SK-N-SH (cell line): ENCODE measurements around the gene HAUS7. TPM values are rescaled to one million over a fixed set of nuclear protein-coding genes. Genes with fewer than 3 reads are reported as not detected.

Experiments
- CTCF ChIA-PET: fragments of 300-600, 350-600 bp; formaldehyde crosslinking; extraction: SDS; loops from one replicate; lab custom pipeline; 2021; lab: Yijun Ruan, JAX
- POLR2A ChIA-PET: fragments of 350-600 bp; sonication (Branson Sonifier 250); formaldehyde crosslinking; extraction: SDS; loops from one replicate; lab custom pipeline; 2020; ENCODE audit warnings: antibody characterized with exemption, inconsistent platforms; lab: Yijun Ruan, JAX
- DNase-seq: peaks from one replicate; pipeline ENCODE4 v3.0.0; 2012
- H2AFZ ChIP-seq: fragments of 200-600 bp; sonication (generic); 2 replicates; pipeline ENCODE4 v1.8.1; 2016; ENCODE audit warnings: antibody characterized with exemption, mild to moderate bottlenecking, low read depth
- H3F3A ChIP-seq: fragments of 200-600 bp; sonication (generic); replicated peaks from 2 replicates; pipeline ENCODE3; 2016; ENCODE audit warnings: antibody characterized with exemption, mild to moderate bottlenecking; ENCODE audit not compliant: insufficient read depth
- H3K27ac ChIP-seq, 2 experiments: fragments of 200-500 bp in 1 of 2; fragments of 200-600 bp in 1 of 2; sonication (Bioruptor generic) in 1 of 2; sonication (generic), shearing (Covaris generic) in 1 of 2; 2 replicates each; pipeline versions ENCODE4 v1.5.1 to v1.6.1; 2014 to 2016; ENCODE audit warnings: low read depth in 2 of 2, inconsistent platforms in 1 of 2, low read length in 1 of 2, mild to moderate bottlenecking in 1 of 2, mixed read lengths in 1 of 2
- H3K27me3 ChIP-seq: fragments of 200-600 bp; sonication (generic), shearing (Covaris generic); 2 replicates; pipeline ENCODE4 v1.6.1; 2016; ENCODE audit warnings: mixed run types; ENCODE audit not compliant: insufficient read depth
- H3K36me3 ChIP-seq, 2 experiments: fragments of 200-500 bp in 1 of 2; fragments of 200-600 bp in 1 of 2; sonication (Bioruptor generic) in 1 of 2; sonication (generic) in 1 of 2; replicated peaks in 1 of 2; 2 replicates each; pipeline versions ENCODE3 to v1.5.1; 2014 to 2016; ENCODE audit warnings: low read length in 1 of 2, mild to moderate bottlenecking in 1 of 2; ENCODE audit not compliant: insufficient read depth in 2 of 2, control insufficient read depth in 1 of 2
- H3K4me1 ChIP-seq, 2 experiments: fragments of 200-500 bp in 1 of 2; fragments of 200-600 bp in 1 of 2; sonication (Bioruptor generic) in 1 of 2; sonication (generic), shearing (Covaris generic) in 1 of 2; 2 replicates each; pipeline versions ENCODE4 v1.5.1 to v1.6.1; 2014 to 2016; ENCODE audit warnings: low read depth in 1 of 2, low read length in 1 of 2, mixed run types in 1 of 2; ENCODE audit not compliant: insufficient read depth in 2 of 2, control insufficient read depth in 1 of 2
- H3K4me2 ChIP-seq: fragments of 200-600 bp; sonication (generic), shearing (Covaris generic); 2 replicates; pipeline ENCODE4 v1.6.1; 2017; ENCODE audit warnings: mixed run types
- H3K4me3 ChIP-seq, 2 experiments: fragments of 200-500 bp in 1 of 2; fragments of 200-600 bp in 1 of 2; sonication (Bioruptor generic) in 1 of 2; sonication (generic), shearing (Covaris generic) in 1 of 2; 2 replicates each; pipeline versions ENCODE4 v1.5.1 to v1.8.1; 2014 to 2016; ENCODE audit warnings: low read depth in 2 of 2, inconsistent platforms in 1 of 2, low read length in 1 of 2, mild to moderate bottlenecking in 1 of 2, mixed read lengths in 1 of 2, moderate library complexity in 1 of 2
- H3K79me2 ChIP-seq: fragments of 200-600 bp; sonication (generic); 2 replicates; pipeline ENCODE4 v1.8.1; 2017; ENCODE audit warnings: mild to moderate bottlenecking; ENCODE audit not compliant: insufficient read depth
- H3K9ac ChIP-seq: fragments of 200-600 bp; sonication (generic); 2 replicates; pipeline ENCODE4 v1.6.1; 2017; ENCODE audit warnings: mixed run types
- H3K9me2 ChIP-seq: fragments of 200-600 bp; sonication (generic); 2 replicates; pipeline ENCODE4 v1.6.1; 2017; ENCODE audit warnings: mixed run types
- H3K9me3 ChIP-seq: fragments of 200-600 bp; sonication (generic); 2 replicates; pipeline ENCODE4 v1.6.1; 2017; ENCODE audit warnings: mixed run types, mild to moderate bottlenecking, moderate library complexity
- H4K20me1 ChIP-seq: fragments of 200-600 bp; sonication (generic); 2 replicates; pipeline ENCODE4 v1.6.1; 2017; ENCODE audit warnings: mild to moderate bottlenecking, mixed run types; ENCODE audit not compliant: insufficient read depth
- CHD2 ChIP-seq: fragments of 150-350 bp; IDR thresholded peaks from 2 replicates; pipeline ENCODE4 v1.6.1; 2018; ENCODE audit warnings: low read length; ENCODE audit not compliant: partially characterized antibody
- EP300 ChIP-seq, 2 experiments: IDR thresholded peaks; 2 replicates each; pipeline versions ENCODE4 v1.4.0 to v1.6.1; 2012; ENCODE audit warnings: borderline replicate concordance in 1 of 2, low read depth in 1 of 2, low read length in 1 of 2
- FOSL2 ChIP-seq: IDR thresholded peaks from 2 replicates; pipeline ENCODE4 v1.4.0; 2012; ENCODE audit warnings: low read depth, mild to moderate bottlenecking, moderate library complexity, borderline replicate concordance
- FOXJ3 ChIP-seq: sonication (generic); formaldehyde crosslinking; IDR thresholded peaks from 2 replicates; pipeline ENCODE4 v1.5.1; 2020; ENCODE audit warnings: mild to moderate bottlenecking, missing genetic modification reagents
- GATA2 ChIP-seq: sonication (generic); formaldehyde crosslinking; IDR thresholded peaks from 2 replicates; pipeline ENCODE4 v1.5.0; 2020; ENCODE audit warnings: mild to moderate bottlenecking, missing genetic modification reagents
- JUND ChIP-seq: IDR thresholded peaks from 2 replicates; pipeline ENCODE4 v1.4.0; 2012
- MEF2A ChIP-seq: IDR thresholded peaks from 2 replicates; pipeline ENCODE4 v1.4.0; 2012; ENCODE audit warnings: low read depth, borderline replicate concordance
- MXI1 ChIP-seq: IDR thresholded peaks from 2 replicates; pipeline ENCODE4 v1.6.1; 2012; ENCODE audit warnings: mild to moderate bottlenecking, low read depth, low read length, improper control_type of control experiment
- NRF1 ChIP-seq: IDR thresholded peaks from 2 replicates; pipeline ENCODE4 v1.6.1; 2012; ENCODE audit warnings: low read depth, mild to moderate bottlenecking, low read length
- REST ChIP-seq: IDR thresholded peaks from 2 replicates; pipeline ENCODE4 v1.6.1; 2012; ENCODE audit warnings: mild to moderate bottlenecking, low read depth, low read length, moderate library complexity
- RXRA ChIP-seq: IDR thresholded peaks from 2 replicates; pipeline ENCODE4 v1.4.0; 2012; ENCODE audit warnings: low read depth, mild to moderate bottlenecking, borderline replicate concordance
- SIN3A ChIP-seq: IDR thresholded peaks from 2 replicates; pipeline ENCODE4 v1.6.1; 2012; ENCODE audit warnings: low read depth, mild to moderate bottlenecking, low read length, moderate library complexity, borderline replicate concordance
- TCF12 ChIP-seq: IDR thresholded peaks from 2 replicates; pipeline ENCODE4 v1.4.0; 2012
- TEAD4 ChIP-seq: IDR thresholded peaks from 2 replicates; pipeline ENCODE4 v1.4.0; 2012; ENCODE audit warnings: mild to moderate bottlenecking, borderline replicate concordance; ENCODE audit not compliant: insufficient read depth
- USF2 ChIP-seq: fragments of 150-350 bp; IDR thresholded peaks from 2 replicates; pipeline ENCODE4 v1.6.1; 2017; ENCODE audit warnings: antibody characterized with exemption, low read length, low read depth, borderline replicate concordance
- YY1 ChIP-seq: IDR thresholded peaks from 2 replicates; pipeline ENCODE4 v1.4.0; 2012; ENCODE audit warnings: low read depth, mild to moderate bottlenecking
- WGBS: methylation state at CpG from one replicate; pipeline ENCODE4 v1.1.6; 2017; ENCODE audit warnings: low lambda C conversion rate; 5-methylcytosine and 5-hydroxymethylcytosine counted together
- polyA plus RNA-seq, 3 experiments: library from polyadenylated mRNA; depleted of rRNA; stranded (reverse); fragments of >200 nt; gene quantifications; 2 replicates each; pipeline ENCODE4 v1.2.3, GENCODE V29; 2012
- TF ChIP-seq, protein P1 (sequence below): IDR thresholded peaks from 2 replicates; pipeline ENCODE4; 2012
- TF ChIP-seq, protein P2 (sequence below): fragments of 200-600 bp; sonication (generic); IDR thresholded peaks from 2 replicates; pipeline ENCODE4 v1.6.1; 2017; ENCODE audit warnings: antibody characterized with exemption, mild to moderate bottlenecking, moderate library complexity
- TF ChIP-seq, protein P3 (sequence below): fragments of 150-350 bp; IDR thresholded peaks from 2 replicates; pipeline ENCODE4 v1.6.1; 2016; ENCODE audit warnings: mild to moderate bottlenecking, low read depth, low read length

Gene HAUS7
- polyA plus RNA-seq, 1 of the 3 experiments (the other 2 are of a cell fraction): 39.7 TPM

GRCh38 chrX:153485396-153486080, 15.2 kb upstream of the HAUS7 start (continued):
- TF ChIP-seq EP300 (IDR thresholded peaks at IDR 0.05; ENCODE audit: borderline replicate concordance in 1 of 2, low read depth in 1 of 2, low read length in 1 of 2) (no peak), JUND (no peak)
- TF ChIP-seq, protein P1, sequence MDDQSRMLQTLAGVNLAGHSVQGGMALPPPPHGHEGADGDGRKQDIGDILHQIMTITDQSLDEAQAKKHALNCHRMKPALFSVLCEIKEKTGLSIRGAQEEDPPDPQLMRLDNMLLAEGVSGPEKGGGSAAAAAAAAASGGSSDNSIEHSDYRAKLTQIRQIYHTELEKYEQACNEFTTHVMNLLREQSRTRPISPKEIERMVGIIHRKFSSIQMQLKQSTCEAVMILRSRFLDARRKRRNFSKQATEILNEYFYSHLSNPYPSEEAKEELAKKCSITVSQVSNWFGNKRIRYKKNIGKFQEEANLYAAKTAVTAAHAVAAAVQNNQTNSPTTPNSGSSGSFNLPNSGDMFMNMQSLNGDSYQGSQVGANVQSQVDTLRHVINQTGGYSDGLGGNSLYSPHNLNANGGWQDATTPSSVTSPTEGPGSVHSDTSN: no peak

GRCh38 chrX:153482376-153483015, 12.1 kb upstream of the HAUS7 start:
- Histone ChIP-seq H3K36me3 (no peaks in the 10 kb centered on the region), H3K27ac (no peak overlapping the region; a peak in 1 of 4 replicates), H3K4me2 (no peak overlapping the region), H3K9me2 (no peaks in the 10 kb centered on the region), H3K4me1 (peaks cover 7 to 40% of the 10 kb centered on the region in 2 experiments; a peak in 3 of 4 replicates), H2AFZ (no peak overlapping the region), H3F3A (no peaks in the 10 kb centered on the region), H3K79me2 (no peaks in the 10 kb centered on the region), H3K27me3 (no peaks in the 10 kb centered on the region), H3K9me3 (no peaks in the 10 kb centered on the region), H4K20me1 (no peaks in the 10 kb centered on the region), H3K4me3 (no peak overlapping the region), H3K9ac (no peak overlapping the region)
- no peak for DNase-seq
- POLR2A ChIA-PET: no interaction called here
- 59% methylated on average over 14 of the region's 23 CpGs for WGBS
- CTCF ChIA-PET: interaction anchor here (1.2 to 2.0 kb wide), 3 partner anchors 11 to 24 kb away, joined by 3 to 8 read pairs (median 4); no protein-coding TSS in a partner anchor
- TF ChIP-seq MXI1 (no peak), TCF12 (no peak), GATA2 (CRISPR knock-in tag) (no peak), NRF1 (no peak), FOXJ3 (CRISPR knock-in tag) (no peak), YY1 (no peak), TEAD4 (no peak), FOSL2 (no peak), CHD2 (no peak), EP300 (IDR thresholded peaks at IDR 0.05; ENCODE audit: borderline replicate concordance in 1 of 2, low read depth in 1 of 2, low read length in 1 of 2) (no peak), REST (no peak), RXRA (no peak), USF2 (no peak), MEF2A (no peak), SIN3A (no peak)
- TF ChIP-seq, protein P2, sequence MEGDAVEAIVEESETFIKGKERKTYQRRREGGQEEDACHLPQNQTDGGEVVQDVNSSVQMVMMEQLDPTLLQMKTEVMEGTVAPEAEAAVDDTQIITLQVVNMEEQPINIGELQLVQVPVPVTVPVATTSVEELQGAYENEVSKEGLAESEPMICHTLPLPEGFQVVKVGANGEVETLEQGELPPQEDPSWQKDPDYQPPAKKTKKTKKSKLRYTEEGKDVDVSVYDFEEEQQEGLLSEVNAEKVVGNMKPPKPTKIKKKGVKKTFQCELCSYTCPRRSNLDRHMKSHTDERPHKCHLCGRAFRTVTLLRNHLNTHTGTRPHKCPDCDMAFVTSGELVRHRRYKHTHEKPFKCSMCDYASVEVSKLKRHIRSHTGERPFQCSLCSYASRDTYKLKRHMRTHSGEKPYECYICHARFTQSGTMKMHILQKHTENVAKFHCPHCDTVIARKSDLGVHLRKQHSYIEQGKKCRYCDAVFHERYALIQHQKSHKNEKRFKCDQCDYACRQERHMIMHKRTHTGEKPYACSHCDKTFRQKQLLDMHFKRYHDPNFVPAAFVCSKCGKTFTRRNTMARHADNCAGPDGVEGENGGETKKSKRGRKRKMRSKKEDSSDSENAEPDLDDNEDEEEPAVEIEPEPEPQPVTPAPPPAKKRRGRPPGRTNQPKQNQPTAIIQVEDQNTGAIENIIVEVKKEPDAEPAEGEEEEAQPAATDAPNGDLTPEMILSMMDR: no peak
- TF ChIP-seq, protein P3, sequence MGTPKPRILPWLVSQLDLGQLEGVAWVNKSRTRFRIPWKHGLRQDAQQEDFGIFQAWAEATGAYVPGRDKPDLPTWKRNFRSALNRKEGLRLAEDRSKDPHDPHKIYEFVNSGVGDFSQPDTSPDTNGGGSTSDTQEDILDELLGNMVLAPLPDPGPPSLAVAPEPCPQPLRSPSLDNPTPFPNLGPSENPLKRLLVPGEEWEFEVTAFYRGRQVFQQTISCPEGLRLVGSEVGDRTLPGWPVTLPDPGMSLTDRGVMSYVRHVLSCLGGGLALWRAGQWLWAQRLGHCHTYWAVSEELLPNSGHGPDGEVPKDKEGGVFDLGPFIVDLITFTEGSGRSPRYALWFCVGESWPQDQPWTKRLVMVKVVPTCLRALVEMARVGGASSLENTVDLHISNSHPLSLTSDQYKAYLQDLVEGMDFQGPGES: no peak
